Ovary (tissue), 3 donors: Measurements from ENCODE around the gene TP53I11.

Experiments used
- POLR2A ChIP-seq: fragments of 450-650 bp; IDR thresholded peaks from one replicate; pipeline ENCODE4 v1.6.1; 2017; ENCODE audit warnings: antibody characterized with exemption, mild to moderate bottlenecking, moderate library complexity
- TF ChIP-seq, protein P1 (sequence below), 3 donors: fragments of 450-650 bp in 2 of 3; fragments of 200-600 bp in 1 of 3; IDR thresholded peaks; one replicate each; pipeline versions ENCODE4 v1.5.1 to v1.8.0; 2016 to 2022; ENCODE audit warnings: antibody characterized with exemption in 3 of 3, mild to moderate bottlenecking in 1 of 3
- donor health status: DM: no; HTN: no; CAD: no.

DNA sequence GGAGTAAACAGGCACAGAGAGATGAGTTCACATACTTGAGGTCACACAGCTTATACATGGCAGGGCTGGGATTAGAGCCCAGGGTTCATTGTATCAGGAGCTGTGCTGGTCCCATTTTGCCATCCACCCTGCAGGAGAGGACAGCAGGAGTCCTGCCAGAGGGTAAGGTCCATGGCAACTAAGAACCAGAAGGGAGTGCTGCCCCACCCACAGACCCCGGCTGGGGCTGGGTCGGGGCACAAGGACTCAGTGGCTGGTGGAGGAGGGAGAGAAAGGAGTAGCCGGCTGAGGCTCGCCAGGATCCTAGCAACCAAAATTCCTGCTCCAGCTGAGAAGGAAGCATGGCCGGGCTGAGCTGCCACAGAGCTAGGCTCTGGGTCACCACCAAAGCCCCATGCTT is 25.9 kb upstream of the TP53I11 start:
- TF ChIP-seq, protein P1, sequence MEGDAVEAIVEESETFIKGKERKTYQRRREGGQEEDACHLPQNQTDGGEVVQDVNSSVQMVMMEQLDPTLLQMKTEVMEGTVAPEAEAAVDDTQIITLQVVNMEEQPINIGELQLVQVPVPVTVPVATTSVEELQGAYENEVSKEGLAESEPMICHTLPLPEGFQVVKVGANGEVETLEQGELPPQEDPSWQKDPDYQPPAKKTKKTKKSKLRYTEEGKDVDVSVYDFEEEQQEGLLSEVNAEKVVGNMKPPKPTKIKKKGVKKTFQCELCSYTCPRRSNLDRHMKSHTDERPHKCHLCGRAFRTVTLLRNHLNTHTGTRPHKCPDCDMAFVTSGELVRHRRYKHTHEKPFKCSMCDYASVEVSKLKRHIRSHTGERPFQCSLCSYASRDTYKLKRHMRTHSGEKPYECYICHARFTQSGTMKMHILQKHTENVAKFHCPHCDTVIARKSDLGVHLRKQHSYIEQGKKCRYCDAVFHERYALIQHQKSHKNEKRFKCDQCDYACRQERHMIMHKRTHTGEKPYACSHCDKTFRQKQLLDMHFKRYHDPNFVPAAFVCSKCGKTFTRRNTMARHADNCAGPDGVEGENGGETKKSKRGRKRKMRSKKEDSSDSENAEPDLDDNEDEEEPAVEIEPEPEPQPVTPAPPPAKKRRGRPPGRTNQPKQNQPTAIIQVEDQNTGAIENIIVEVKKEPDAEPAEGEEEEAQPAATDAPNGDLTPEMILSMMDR (IDR thresholded peaks at IDR 0.05): no peak
- TF ChIP-seq POLR2A: no peak
